BLaER1 treated with 17β-estradiol and CSF1 and Interleukin-3, amounts not matched to agents 10 nM and 100 nM (cell line): ENCODE results near the gene TNFRSF6B.

Source experiments
- H3K27ac ChIP-seq, 11 experiments: shearing (Covaris generic); formaldehyde crosslinking; 2 replicates each; pipeline ENCODE4 v1.8.1; 2022
- H3K27me3 ChIP-seq, 11 experiments: shearing (Covaris generic); formaldehyde crosslinking; 2 replicates each; pipeline ENCODE4 v1.8.1; 2022
- H3K36me3 ChIP-seq, 11 experiments: shearing (Covaris generic); formaldehyde crosslinking; 2 replicates each; pipeline ENCODE4 v1.8.1; 2022
- H3K4me1 ChIP-seq, 10 experiments: shearing (Covaris generic); formaldehyde crosslinking; 2 replicates each; pipeline ENCODE4 v1.8.1; 2022
- H3K4me2 ChIP-seq, 11 experiments: shearing (Covaris generic); formaldehyde crosslinking; 2 replicates each; pipeline ENCODE4 v1.8.1; 2022
- H3K4me3 ChIP-seq, 10 experiments: shearing (Covaris generic); formaldehyde crosslinking; 2 replicates each; pipeline ENCODE4 v1.8.1; 2022
- H3K9ac ChIP-seq, 11 experiments: shearing (Covaris generic); formaldehyde crosslinking; 2 replicates each; pipeline ENCODE4 v1.8.1; 2022
- H3K9me3 ChIP-seq, 11 experiments: shearing (Covaris generic); formaldehyde crosslinking; replicated peaks in 1 of 11; 2 replicates each; pipeline ENCODE4 v1.8.1; 2022
- H4K20me1 ChIP-seq, 11 experiments: shearing (Covaris generic); formaldehyde crosslinking; 2 replicates each; pipeline ENCODE4 v1.8.1; 2022
- Cebpa-rat ChIP-seq, 11 experiments: shearing (Covaris generic); IDR thresholded peaks; 2 replicates each; pipeline ENCODE4 v1.8.1; 2022

TNFRSF6B gene

GRCh38 chr20:63697868-63698545 lies 1.6 kb downstream of the TNFRSF6B start:
- Histone ChIP-seq H3K36me3 (peaks cover 0 to 41% (median 12%) of the 10 kb centered on the region in 11 experiments; a peak in 14 of 22 replicates), H3K27me3 (no peaks in the 10 kb centered on the region), H3K4me3 (no peak overlapping the region), H3K9ac (peak overlapping the region in 2 of 11 experiments; percentile 65 to 75; a peak in 3 of 22 replicates), H3K9me3 (no peaks in the 10 kb centered on the region), H4K20me1 (peaks cover 27 to 88% (median 70%) of the 10 kb centered on the region in 11 experiments), H3K4me1 (peaks cover 47 to 56% (median 52%) of the 10 kb centered on the region in 10 experiments), H3K27ac (no peak overlapping the region), H3K4me2 (peak overlapping the region; percentile 89 to 99 (median 97))
- TF ChIP-seq Cebpa-rat (IDR thresholded peaks at IDR 0.05), result no peak

- Histone ChIP-seq H3K27ac (peak overlapping the region in 4 of 11 experiments; percentile 7 to 42 (median 16); a peak in 6 of 22 replicates), H3K9ac (peak overlapping the region in 8 of 11 experiments; percentile 1 to 58 (median 28); a peak in 6 of 22 replicates), H3K27me3 (no peaks in the 10 kb centered on the region), H3K4me2 (peak overlapping the region in 10 of 11 experiments; percentile 10 to 97 (median 40); a peak in 13 of 22 replicates), H3K4me1 (peaks cover 47 to 56% (median 52%) of the 10 kb centered on the region in 10 experiments), H4K20me1 (peaks cover 27 to 96% (median 78%) of the 10 kb centered on the region in 11 experiments), H3K4me3 (no peak overlapping the region), H3K9me3 (no peaks in the 10 kb centered on the region), H3K36me3 (peaks cover 4 to 49% (median 19%) of the 10 kb centered on the region in 11 experiments; a peak in 21 of 22 replicates)
- TF ChIP-seq Cebpa-rat (IDR thresholded peaks at IDR 0.05), result no peak
Observed at GRCh38 chr20:63698739-63699465, 2.5 kb downstream of the TNFRSF6B start.

GRCh38 chr20:63699466-63700198 lies 3.2 kb downstream of the TNFRSF6B start:
- peak overlapping the region in 10 of 11 experiments; percentile 1 to 61 (median 34); a peak in 14 of 22 replicates for H3K9ac ChIP-seq
- H3K4me2 ChIP-seq, result peak overlapping the region; percentile 10 to 50 (median 37); a peak in 18 of 22 replicates

GRCh38 chr20:63700199-63701050 lies 4.0 kb downstream of the TNFRSF6B start:
- Histone ChIP-seq H3K27me3 (no peaks in the 10 kb centered on the region), H3K36me3 (peaks cover 19 to 52% (median 29%) of the 10 kb centered on the region in 11 experiments), H3K9ac (peak overlapping the region in 8 of 11 experiments; percentile 8 to 61 (median 34); a peak in 8 of 22 replicates), H3K27ac (peak overlapping the region in 3 of 11 experiments; percentile 6 to 42 (median 14); a peak in 3 of 22 replicates), H3K9me3 (no peaks in the 10 kb centered on the region), H3K4me1 (peaks cover 48 to 53% (median 50%) of the 10 kb centered on the region in 10 experiments), H3K4me3 (no peak overlapping the region), H3K4me2 (peak overlapping the region in 10 of 11 experiments; percentile 2 to 50 (median 38); a peak in 12 of 22 replicates), H4K20me1 (peaks cover 27 to 100% (median 91%) of the 10 kb centered on the region in 11 experiments)
- no peak for TF ChIP-seq Cebpa-rat (IDR thresholded peaks at IDR 0.05)

More at GRCh38 chr20:63699466-63700198, 3.2 kb downstream of the TNFRSF6B start:
- Histone ChIP-seq H4K20me1 (peaks cover 27 to 100% (median 85%) of the 10 kb centered on the region in 11 experiments), H3K27me3 (no peaks in the 10 kb centered on the region), H3K27ac (peak overlapping the region in 3 of 11 experiments; percentile 7 to 42 (median 14); a peak in 7 of 22 replicates), H3K4me3 (no peak overlapping the region), H3K9me3 (no peaks in the 10 kb centered on the region), H3K4me1 (peaks cover 47 to 56% (median 52%) of the 10 kb centered on the region in 10 experiments), H3K36me3 (peaks cover 11 to 49% (median 22%) of the 10 kb centered on the region in 11 experiments)
- no peak for TF ChIP-seq Cebpa-rat (IDR thresholded peaks at IDR 0.05)

- Histone ChIP-seq H3K4me2 (no peak overlapping the region), H3K4me3 (no peak overlapping the region), H4K20me1 (peaks cover 27 to 100% (median 94%) of the 10 kb centered on the region in 11 experiments), H3K27ac (0 out of 22 replicates have a peak overlapping the region, but pooled peaks of 1 of the 11 experiments have one; percentile 6), H3K9me3 (no peaks in the 10 kb centered on the region), H3K9ac (peak overlapping the region in 3 of 11 experiments; percentile 15 to 59 (median 23); a peak in 3 of 22 replicates), H3K4me1 (peaks cover 45 to 51% (median 48%) of the 10 kb centered on the region in 10 experiments), H3K27me3 (no peaks in the 10 kb centered on the region), H3K36me3 (peaks cover 24 to 53% (median 35%) of the 10 kb centered on the region in 11 experiments)
- no peak for TF ChIP-seq Cebpa-rat (IDR thresholded peaks at IDR 0.05)
Observed at GRCh38 chr20:63701051-63701328, 4.5 kb downstream of the TNFRSF6B start.

GRCh38 chr20:63701329-63702035 lies 5.0 kb downstream of the TNFRSF6B start:
- H3K27ac ChIP-seq, result 0 out of 22 replicates have a peak overlapping the region, but pooled peaks of 1 of the 11 experiments have one; percentile 6
- no peaks in the 10 kb centered on the region for H3K27me3 ChIP-seq
- peaks cover 29 to 58% (median 40%) of the 10 kb centered on the region in 11 experiments for H3K36me3 ChIP-seq
- no peak overlapping the region for H3K4me3 ChIP-seq
- peaks cover 27 to 100% (median 98%) of the 10 kb centered on the region in 11 experiments for H4K20me1 ChIP-seq
- H3K9me3 ChIP-seq, result no peaks in the 10 kb centered on the region
- no peak for TF ChIP-seq Cebpa-rat (IDR thresholded peaks at IDR 0.05)
- peaks cover 45 to 51% (median 48%) of the 10 kb centered on the region in 10 experiments for H3K4me1 ChIP-seq
- no peak overlapping the region for H3K4me2 ChIP-seq
- peak overlapping the region in 2 of 11 experiments; percentile 23 to 59; a peak in 2 of 22 replicates for H3K9ac ChIP-seq

GRCh38 chr20:63702036-63702665 lies 5.7 kb downstream of the TNFRSF6B start:
- no peak for TF ChIP-seq Cebpa-rat (IDR thresholded peaks at IDR 0.05)
- H3K4me2 ChIP-seq, result no peak overlapping the region
- H3K9ac ChIP-seq, result 0 out of 22 replicates have a peak overlapping the region, but pooled peaks of 1 of the 11 experiments have one; percentile 31
- no peak overlapping the region for H3K4me3 ChIP-seq
- H3K9me3 ChIP-seq, result no peaks in the 10 kb centered on the region
- H4K20me1 ChIP-seq, result peaks cover 24 to 99% (median 97%) of the 10 kb centered on the region in 11 experiments
- no peak overlapping the region for H3K27ac ChIP-seq
- H3K27me3 ChIP-seq, result no peaks in the 10 kb centered on the region
- peaks cover 31 to 58% (median 40%) of the 10 kb centered on the region in 11 experiments for H3K36me3 ChIP-seq
- peaks cover 43 to 49% (median 46%) of the 10 kb centered on the region in 10 experiments for H3K4me1 ChIP-seq
